Gastrocnemius medialis (tissue), 4 donors: ENCODE results near the gene NLRC3. TPM values are rescaled to one million over a fixed set of nuclear protein-coding genes. Genes with fewer than 3 reads are reported as not detected.

ENCODE experiments used
- ATAC-seq, 2 donors: fragments of 150-250 bp; one replicate each; pipeline ENCODE4 v1.9.1; 2016
- DNase-seq, 2 donors: peaks; one replicate each; pipeline ENCODE4 v3.0.0-alpha.2; 2019
- H3K27ac ChIP-seq, 4 donors: fragments of 200-600 bp; sonication (generic); 1 replicate in 1 of 4; 2 replicates in 3 of 4; pipeline ENCODE4 v1.5.1; 2016 to 2018; ENCODE audit warnings: mild to moderate bottlenecking in 2 of 4, moderate library complexity in 1 of 4
- H3K27me3 ChIP-seq, 3 donors: fragments of 200-600 bp; sonication (generic) in 2 of 3; 1 replicate in 1 of 3; 2 replicates in 2 of 3; pipeline versions ENCODE4 v1.5.1 to v1.6.0; 2016 to 2019; ENCODE audit warnings: mild to moderate bottlenecking in 1 of 3, moderate library complexity in 1 of 3
- H3K36me3 ChIP-seq, 2 donors: fragments of 200-600 bp; sonication (generic) in 1 of 2; one replicate each; pipeline ENCODE4 v1.5.1; 2017 to 2018
- H3K4me1 ChIP-seq, 2 donors: fragments of 200-600 bp; sonication (generic) in 1 of 2; one replicate each; pipeline ENCODE4 v1.5.1; 2016 to 2017; ENCODE audit warnings: mild to moderate bottlenecking in 2 of 2
- H3K4me3 ChIP-seq, 4 donors: fragments of 200-600 bp; sonication (generic) in 3 of 4; 1 replicate in 1 of 4; 2 replicates in 3 of 4; pipeline ENCODE4 v1.5.1; 2016 to 2019; ENCODE audit warnings: mild to moderate bottlenecking in 2 of 4
- H3K9me3 ChIP-seq, 3 donors: fragments of 200-600 bp; sonication (generic) in 2 of 3; 1 replicate in 1 of 3; 2 replicates in 2 of 3; pipeline ENCODE4 v1.5.1; 2016 to 2019
- POLR2A ChIP-seq, 2 donors: fragments of 450-650 bp; IDR thresholded peaks; one replicate each; pipeline ENCODE4 v1.6.1; 2017; ENCODE audit warnings: antibody characterized with exemption in 2 of 2, mild to moderate bottlenecking in 2 of 2, moderate library complexity in 2 of 2
- in situ Hi-C, 4 donors: fragments of 200-750 bp; cut with MboI; loops; one replicate each; pipeline versions ENCODE4 v1.15.0 to v1.8.0; 2017; ENCODE audit warnings: low sequenced_read_pairs in 4 of 4
- intact Hi-C: fragments of 100-400 bp; cut with DNase I; formaldehyde crosslinking; loops from one replicate; pipeline ENCODE4 v1.15.1; 2023; ENCODE audit warnings: low total_unique reads
- total RNA-seq, 4 donors: library from RNA; depleted of rRNA; stranded (reverse); fragments of >200 nt; gene quantifications; one replicate each; pipeline versions ENCODE4 v1.1.0 to v1.2.3, GENCODE V29; 2016
- TF ChIP-seq, protein P1 (sequence below), 5 experiments: fragments of 450-650 bp in 3 of 5; fragments of 200-600 bp in 2 of 5; sonication (generic) in 2 of 5; IDR thresholded peaks in 4 of 5; conservative IDR thresholded peaks in 1 of 5; 1 replicate in 4 of 5; 2 replicates in 1 of 5; pipeline ENCODE4 v1.5.1; 2016 to 2019; ENCODE audit warnings: antibody characterized with exemption in 5 of 5, mild to moderate bottlenecking in 3 of 5, moderate library complexity in 3 of 5

NLRC3 gene, protein sequence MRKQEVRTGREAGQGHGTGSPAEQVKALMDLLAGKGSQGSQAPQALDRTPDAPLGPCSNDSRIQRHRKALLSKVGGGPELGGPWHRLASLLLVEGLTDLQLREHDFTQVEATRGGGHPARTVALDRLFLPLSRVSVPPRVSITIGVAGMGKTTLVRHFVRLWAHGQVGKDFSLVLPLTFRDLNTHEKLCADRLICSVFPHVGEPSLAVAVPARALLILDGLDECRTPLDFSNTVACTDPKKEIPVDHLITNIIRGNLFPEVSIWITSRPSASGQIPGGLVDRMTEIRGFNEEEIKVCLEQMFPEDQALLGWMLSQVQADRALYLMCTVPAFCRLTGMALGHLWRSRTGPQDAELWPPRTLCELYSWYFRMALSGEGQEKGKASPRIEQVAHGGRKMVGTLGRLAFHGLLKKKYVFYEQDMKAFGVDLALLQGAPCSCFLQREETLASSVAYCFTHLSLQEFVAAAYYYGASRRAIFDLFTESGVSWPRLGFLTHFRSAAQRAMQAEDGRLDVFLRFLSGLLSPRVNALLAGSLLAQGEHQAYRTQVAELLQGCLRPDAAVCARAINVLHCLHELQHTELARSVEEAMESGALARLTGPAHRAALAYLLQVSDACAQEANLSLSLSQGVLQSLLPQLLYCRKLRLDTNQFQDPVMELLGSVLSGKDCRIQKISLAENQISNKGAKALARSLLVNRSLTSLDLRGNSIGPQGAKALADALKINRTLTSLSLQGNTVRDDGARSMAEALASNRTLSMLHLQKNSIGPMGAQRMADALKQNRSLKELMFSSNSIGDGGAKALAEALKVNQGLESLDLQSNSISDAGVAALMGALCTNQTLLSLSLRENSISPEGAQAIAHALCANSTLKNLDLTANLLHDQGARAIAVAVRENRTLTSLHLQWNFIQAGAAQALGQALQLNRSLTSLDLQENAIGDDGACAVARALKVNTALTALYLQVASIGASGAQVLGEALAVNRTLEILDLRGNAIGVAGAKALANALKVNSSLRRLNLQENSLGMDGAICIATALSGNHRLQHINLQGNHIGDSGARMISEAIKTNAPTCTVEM
- under 1 TPM; 0.11 to 0.26 (median 0.22) TPM for total RNA-seq

DNA sequence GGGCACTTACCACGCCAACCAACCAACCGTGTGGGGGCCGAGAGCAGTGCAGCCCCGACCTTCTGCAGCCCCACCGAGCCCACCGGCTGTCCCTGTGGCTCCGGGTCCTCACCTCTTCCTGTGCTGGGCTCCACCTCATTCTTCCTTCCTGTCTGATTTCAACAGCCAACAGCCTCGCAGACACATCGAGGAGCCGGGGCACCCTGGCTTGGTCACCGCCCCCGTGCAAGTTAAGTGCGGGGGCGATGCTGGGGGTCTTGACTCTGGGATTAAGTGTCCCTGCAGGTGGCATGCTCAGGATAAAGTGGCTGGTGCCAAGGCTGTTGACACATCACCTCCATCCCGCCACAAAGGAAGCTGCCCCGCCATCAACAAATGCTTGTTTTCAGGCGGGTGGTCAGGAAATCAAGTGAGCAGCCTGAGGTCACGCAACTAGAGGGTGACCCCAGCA lies at the start of gene NLRC3:
Gene NLRC3, minus strand, starts transcription at position 102 of the 451 bp plus-strand sequence. CDS start 12,367 bp downstream, outside the sequence.
- Histone ChIP-seq H3K27ac (no peak within 1 kb of the TSS), H3K4me3 (peak within 1 kb of the TSS in 1 of 4 donors; percentile 33)
- ATAC-seq, result no peak

DNA sequence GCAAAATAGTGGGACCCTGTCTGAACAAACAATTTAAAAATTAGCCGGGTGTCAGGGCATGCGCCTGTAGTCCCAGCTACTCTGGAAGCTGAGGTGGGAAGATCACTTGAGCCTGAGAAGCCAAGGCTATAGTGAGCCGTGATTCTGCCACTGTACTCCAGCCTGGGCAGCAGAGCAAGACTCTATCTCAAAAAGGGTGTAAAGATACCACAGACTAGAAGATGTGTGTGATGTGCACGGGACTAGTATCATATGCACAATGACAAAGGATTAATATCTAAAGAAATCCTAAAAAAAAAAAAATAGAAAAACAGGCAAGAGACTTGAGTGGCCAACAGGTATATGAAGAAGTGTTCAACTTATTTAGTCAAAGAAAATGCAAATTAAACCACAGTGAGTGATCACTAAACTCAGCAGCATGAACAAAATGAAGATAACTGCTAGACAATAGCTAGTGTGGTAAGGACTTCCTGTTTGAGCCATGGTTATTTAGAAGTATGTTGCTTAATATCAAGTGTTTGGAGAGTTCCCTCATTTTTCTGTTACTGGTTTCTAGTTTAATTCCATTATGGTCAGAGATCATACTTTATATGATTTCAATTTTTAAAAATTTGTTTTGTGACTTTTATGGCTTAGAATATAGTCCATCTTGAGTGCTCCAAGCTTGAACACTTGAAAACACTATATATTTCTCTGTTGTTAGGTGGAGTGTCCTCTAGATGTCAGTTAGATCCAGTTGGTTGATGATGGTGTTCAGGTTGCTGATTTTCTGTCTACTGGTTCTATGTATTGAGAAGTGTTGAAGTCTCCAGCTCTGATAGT lies 48.9 kb upstream of the NLRC3 start:
- H3K4me1 ChIP-seq, result no peaks in the 10 kb centered on the region
- DNase-seq (no peak), ATAC-seq (no peak)
- TF ChIP-seq, protein P1, sequence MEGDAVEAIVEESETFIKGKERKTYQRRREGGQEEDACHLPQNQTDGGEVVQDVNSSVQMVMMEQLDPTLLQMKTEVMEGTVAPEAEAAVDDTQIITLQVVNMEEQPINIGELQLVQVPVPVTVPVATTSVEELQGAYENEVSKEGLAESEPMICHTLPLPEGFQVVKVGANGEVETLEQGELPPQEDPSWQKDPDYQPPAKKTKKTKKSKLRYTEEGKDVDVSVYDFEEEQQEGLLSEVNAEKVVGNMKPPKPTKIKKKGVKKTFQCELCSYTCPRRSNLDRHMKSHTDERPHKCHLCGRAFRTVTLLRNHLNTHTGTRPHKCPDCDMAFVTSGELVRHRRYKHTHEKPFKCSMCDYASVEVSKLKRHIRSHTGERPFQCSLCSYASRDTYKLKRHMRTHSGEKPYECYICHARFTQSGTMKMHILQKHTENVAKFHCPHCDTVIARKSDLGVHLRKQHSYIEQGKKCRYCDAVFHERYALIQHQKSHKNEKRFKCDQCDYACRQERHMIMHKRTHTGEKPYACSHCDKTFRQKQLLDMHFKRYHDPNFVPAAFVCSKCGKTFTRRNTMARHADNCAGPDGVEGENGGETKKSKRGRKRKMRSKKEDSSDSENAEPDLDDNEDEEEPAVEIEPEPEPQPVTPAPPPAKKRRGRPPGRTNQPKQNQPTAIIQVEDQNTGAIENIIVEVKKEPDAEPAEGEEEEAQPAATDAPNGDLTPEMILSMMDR (IDR thresholded peaks at IDR 0.05 in 4 of 5, conservative IDR thresholded peaks at IDR 0.05 in 1 of 5), result no peak
- TF ChIP-seq POLR2A (IDR thresholded peaks at IDR 0.05), result no peak
- no peak overlapping the region for H3K27ac ChIP-seq
- in situ Hi-C loops, result no loop called here
- intact Hi-C loops, result no loop called here
- H3K27me3 ChIP-seq, result no peaks in the 10 kb centered on the region
- H3K9me3 ChIP-seq, result no peaks in the 10 kb centered on the region
- no peak overlapping the region for H3K4me3 ChIP-seq
- H3K36me3 ChIP-seq, result no peaks in the 10 kb centered on the region

More for the DNA sequence above, at the start of gene NLRC3:
- Histone ChIP-seq H3K9me3 (no peaks in the 10 kb centered on the region), H3K4me1 (no peaks in the 10 kb centered on the region), H3K27me3 (peaks cover 0 to 2% (median 0%) of the 10 kb centered on the region in 3 donors), H3K36me3 (peaks cover 0 to under 1% of the 10 kb centered on the region in 2 donors)
- intact Hi-C loops (no loop called here), in situ Hi-C loops (no loop called here)
- DNase-seq, result no peak
- no peak for TF ChIP-seq POLR2A (IDR thresholded peaks at IDR 0.05)
- TF ChIP-seq, protein P1 (IDR thresholded peaks at IDR 0.05 in 4 of 5, conservative IDR thresholded peaks at IDR 0.05 in 1 of 5), result no peak

DNA sequence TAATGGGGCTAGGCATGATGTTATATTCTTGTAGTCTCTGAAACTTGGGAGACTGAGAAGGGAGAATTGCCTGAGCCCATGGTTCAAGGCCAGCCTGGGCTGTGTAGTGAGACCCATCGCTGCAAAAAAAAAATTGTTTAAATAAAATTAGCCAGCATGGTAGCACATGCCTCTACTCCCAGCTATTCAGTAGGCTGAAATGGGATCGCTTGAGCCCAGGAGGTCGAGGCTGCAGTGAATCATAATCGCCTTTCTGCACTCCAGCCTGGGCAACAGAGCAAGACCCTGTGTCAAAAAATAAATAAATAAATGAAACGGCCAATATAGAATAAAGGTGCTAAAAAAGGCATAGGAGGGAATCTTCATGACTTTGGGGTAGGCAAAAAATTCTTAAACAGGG lies 48.1 kb upstream of the NLRC3 start:
- in situ Hi-C loops (no loop called here), intact Hi-C loops (no loop called here)
- no peak overlapping the region for H3K27ac ChIP-seq
- ATAC-seq (no peak), DNase-seq (no peak)
- no peaks in the 10 kb centered on the region for H3K36me3 ChIP-seq
- no peaks in the 10 kb centered on the region for H3K27me3 ChIP-seq
- H3K4me3 ChIP-seq, result no peak overlapping the region
- TF ChIP-seq, protein P1 (IDR thresholded peaks at IDR 0.05 in 4 of 5, conservative IDR thresholded peaks at IDR 0.05 in 1 of 5), result no peak
- TF ChIP-seq POLR2A (IDR thresholded peaks at IDR 0.05), result no peak
- H3K9me3 ChIP-seq, result no peaks in the 10 kb centered on the region
- H3K4me1 ChIP-seq, result no peaks in the 10 kb centered on the region

DNA sequence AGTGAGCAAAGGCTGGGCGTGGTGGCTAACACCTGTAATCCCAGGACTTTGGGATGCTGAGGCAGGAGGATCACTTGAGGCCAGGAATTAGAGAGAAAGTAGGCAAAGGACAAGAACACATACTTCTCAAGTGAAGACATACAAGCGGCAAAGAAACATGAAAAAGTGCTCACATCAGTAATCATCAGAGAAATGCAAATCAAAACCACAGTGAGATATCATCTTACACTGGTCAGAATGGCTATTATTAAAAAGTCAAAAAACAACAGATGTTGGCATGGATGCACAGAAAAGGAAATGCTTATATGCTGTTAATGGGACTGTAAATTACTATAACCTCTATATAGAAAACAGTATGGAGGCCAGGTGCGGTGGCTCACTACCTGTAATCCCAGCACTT lies 46.4 kb upstream of the NLRC3 start:
- no peak for DNase-seq
- TF ChIP-seq POLR2A (IDR thresholded peaks at IDR 0.05), result no peak
- TF ChIP-seq, protein P1 (IDR thresholded peaks at IDR 0.05 in 4 of 5, conservative IDR thresholded peaks at IDR 0.05 in 1 of 5), result no peak
- Histone ChIP-seq H3K4me1 (no peaks in the 10 kb centered on the region), H3K36me3 (no peaks in the 10 kb centered on the region), H3K27me3 (no peaks in the 10 kb centered on the region), H3K27ac (no peak overlapping the region), H3K9me3 (no peaks in the 10 kb centered on the region), H3K4me3 (no peak overlapping the region)
- in situ Hi-C loops, result no loop called here
- no peak for ATAC-seq
- intact Hi-C loops, result no loop called here
